Upper lobe of left lung (tissue), 4 donors: ENCODE measurements around the gene ZBTB38.

Experiments used
- CTCF ChIP-seq, 6 experiments: fragments of 450-650 bp in 4 of 6; fragments of 200-600 bp in 2 of 6; sonication (generic) in 2 of 6; IDR thresholded peaks; one replicate each; pipeline ENCODE4 v1.5.1; 2016 to 2019; ENCODE audit warnings: antibody characterized with exemption in 6 of 6
- EP300 ChIP-seq, 4 donors: sonication (generic); formaldehyde crosslinking; IDR thresholded peaks; one replicate each; pipeline ENCODE4 v1.5.1; 2017; ENCODE audit warnings: antibody characterized with exemption in 4 of 4, control low read depth in 2 of 4

- TF ChIP-seq CTCF (IDR thresholded peaks at IDR 0.05): no peak
- no peak for TF ChIP-seq EP300 (IDR thresholded peaks at IDR 0.05)
These were observed 47.2 kb upstream of the ZBTB38 start for GRCh38 chr3:141321109-141321497.
